HepG2 (cell line): Measurements from ENCODE around the gene KLHDC2. TPM values are rescaled to one million over a fixed set of nuclear protein-coding genes. Genes with fewer than 3 reads are reported as not detected.
"Not testable (repeated sequence)": the region's sequence is repeated elsewhere in the genome, so short reads cannot be mapped to it uniquely, and the experiment has no call there.

Experiments used
- FOXA1 ChIP-seq, 2 experiments: fragments of 450-650 bp in 1 of 2; sonication (generic) in 1 of 2; formaldehyde crosslinking in 1 of 2; IDR thresholded peaks; 2 replicates each; pipeline versions ENCODE4 v1.4.0 to v1.6.1; 2016 to 2020; ENCODE audit warnings: missing genetic modification reagents in 1 of 2
- HMG20A ChIP-seq: IDR thresholded peaks from 2 replicates; pipeline ENCODE4 v1.6.1; 2016; ENCODE audit warnings: borderline replicate concordance
- IKZF5 ChIP-seq: IDR thresholded peaks from 2 replicates; pipeline ENCODE4 v1.6.1; 2018; ENCODE audit warnings: missing genetic modification reagents, mild to moderate bottlenecking, missing compliant biosample characterization
- KAT7 ChIP-seq: IDR thresholded peaks from 2 replicates; pipeline ENCODE4 v1.6.1; 2018; ENCODE audit warnings: borderline replicate concordance, missing compliant biosample characterization
- KLF16 ChIP-seq, 2 experiments: sonication (generic) in 1 of 2; formaldehyde crosslinking in 1 of 2; IDR thresholded peaks; 2 replicates each; pipeline versions ENCODE4 v1.6.1 to v1.8.0; 2016 to 2023; ENCODE audit warnings: missing genetic modification reagents in 2 of 2, missing compliant biosample characterization in 1 of 2
- PRDM10 ChIP-seq: sonication (generic); formaldehyde crosslinking; IDR thresholded peaks from 2 replicates; pipeline ENCODE4 v1.4.0; 2020; ENCODE audit warnings: low read depth, missing genetic modification reagents
- THRA ChIP-seq: sonication (generic); formaldehyde crosslinking; IDR thresholded peaks from 2 replicates; pipeline ENCODE4 v1.4.0; 2020; ENCODE audit warnings: missing genetic modification reagents, borderline replicate concordance
- ZBTB7B ChIP-seq: sonication (generic); formaldehyde crosslinking; IDR thresholded peaks from 2 replicates; pipeline ENCODE4 v1.4.0; 2020; ENCODE audit warnings: missing genetic modification reagents
- ZMYM3 ChIP-seq: sonication (generic); formaldehyde crosslinking; IDR thresholded peaks from 2 replicates; pipeline ENCODE4 v1.5.1; 2020; ENCODE audit warnings: mild to moderate bottlenecking, missing genetic modification reagents
- ZNF605 ChIP-seq: sonication (generic); formaldehyde crosslinking; IDR thresholded peaks from 2 replicates; pipeline ENCODE4 v1.8.0; 2022; ENCODE audit warnings: mild to moderate bottlenecking, missing genetic modification reagents
- ZNF644 ChIP-seq: IDR thresholded peaks from 2 replicates; pipeline ENCODE4 v1.6.1; 2016; ENCODE audit warnings: low read depth
- polyA plus RNA-seq, 8 experiments: library from polyadenylated mRNA; depleted of rRNA in 3 of 8; stranded (reverse) in 7 of 8; unstranded in 1 of 8; fragments of >200 nt; fragmentation: Illumina TruSeq in 4 of 8; extraction: Trizol in 4 of 8; gene quantifications; 2 replicates each; pipeline versions ENCODE4 v1.2.1 to v1.2.3, GENCODE V29; 2011 to 2016; ENCODE audit warnings: low read depth in 4 of 8, missing spikeins in 1 of 8, mixed read lengths in 1 of 8; ENCODE audit not compliant: insufficient read depth in 1 of 8
- total RNA-seq, 5 experiments: library from RNA; depleted of rRNA; stranded (reverse); fragments of >200 nt; fragmentation: Illumina TruSeq; extraction: Trizol; gene quantifications; 2 replicates each; pipeline ENCODE4 v1.2.3, GENCODE V29; 2016; ENCODE audit warnings: low read depth in 1 of 5

Gene KLHDC2
- total and polyA plus RNA-seq, 2 of the 13 experiments (the other 11 are each of a cell fraction or from before 2014, with no cell fraction given), result 95.5 to 170 TPM

- TF ChIP-seq THRA (CRISPR knock-in tag), result peak; percentile 75; the same call in 1 of the 2 replicates
- 0 out of 2 replicates have a peak, but pooled peaks have one; percentile 33 for TF ChIP-seq KAT7 (CRISPR knock-in tag)
- TF ChIP-seq ZBTB7B (CRISPR knock-in tag), result peak; percentile 89
- peak; percentile 85 for TF ChIP-seq HMG20A (CRISPR knock-in tag)
- peak; percentile 46; the same call in 1 of the 2 replicates for TF ChIP-seq ZNF644
- peak; percentile 20; the same call in 1 of the 2 replicates for TF ChIP-seq ZNF605 (CRISPR knock-in tag)
- not testable (repeated sequence) for TF ChIP-seq FOXA1 (IDR thresholded peaks at IDR 0.05)
- peak; percentile 69 for TF ChIP-seq FOXA1 (CRISPR knock-in tag; IDR thresholded peaks at IDR 0.05)
- peak; percentile 44; the same call in 1 of the 2 replicates for TF ChIP-seq ZMYM3 (CRISPR knock-in tag)
- TF ChIP-seq IKZF5 (CRISPR knock-in tag), result peak; percentile 50; the same call in 1 of the 2 replicates
- 0 out of 4 replicates have a peak, but pooled peaks of 1 of the 2 experiments have one; percentile 64 for TF ChIP-seq KLF16 (CRISPR knock-in tag; IDR thresholded peaks at IDR 0.05)
- TF ChIP-seq PRDM10 (CRISPR knock-in tag), result 0 out of 2 replicates have a peak, but pooled peaks have one; percentile 45
Observed at GRCh38 chr14:49721733-49722435, 46.1 kb upstream of the KLHDC2 start (continued).
